ENCODE results near the gene OR9A2. TPM values are rescaled to one million over a fixed set of nuclear protein-coding genes. Genes with fewer than 3 reads are reported as not detected.

Gene OR9A2
- not detected for polyA plus RNA-seq (ENCODE audit: insufficient read length in 12 of 12)
- long read RNA-seq, donor 1 = 0 reads
- long read RNA-seq, donor 2 = 0 reads
- long read RNA-seq, donor 3 = 0 reads
- long read RNA-seq, donor 4 = 0 reads
- long read RNA-seq, donor 5 = 0 reads
- long read RNA-seq, donor 6 = 0 reads
- long read RNA-seq, donor 7 = 0 reads
- long read RNA-seq, donor 8 = 0 reads
- long read RNA-seq, donor 9 = 0 reads
- long read RNA-seq, donor 10 = 0 reads
- long read RNA-seq, donor 11 = 0 reads

- DNase-seq = no peak
Measured at GRCh38 chr7:143027032-143027431, at the start of gene OR9A2. OR9A2 (minus strand) TSS chr7:143027132; CDS start chr7:143027132, 0 bp downstream.

GRCh38 chr7:143074141-143074540, 47.2 kb upstream of the OR9A2 start:
- DNase-seq = no peak

GRCh38 chr7:143073556-143073955, 46.6 kb upstream of the OR9A2 start:
- no peak for DNase-seq

GRCh38 chr7:143069912-143070500, 43.1 kb upstream of the OR9A2 start:
- no peak for DNase-seq

GRCh38 chr7:143068446-143068845, 41.5 kb upstream of the OR9A2 start:
- no peak for DNase-seq

- no peak for DNase-seq
Measured at GRCh38 chr7:143063741-143064140, 36.8 kb upstream of the OR9A2 start.

- no peak for DNase-seq
Measured at GRCh38 chr7:143055754-143056153, 28.8 kb upstream of the OR9A2 start.

GRCh38 chr7:143054621-143055020, 27.7 kb upstream of the OR9A2 start:
- no peak for DNase-seq

GRCh38 chr7:143052041-143052440, 25.1 kb upstream of the OR9A2 start, which contains the start of gene OR6V1:
OR6V1 (plus strand) TSS chr7:143052341; CDS start chr7:143052341, 0 bp downstream.
- no peak for DNase-seq

GRCh38 chr7:143050931-143051330, 24.0 kb upstream of the OR9A2 start:
- DNase-seq = no peak

- DNase-seq = peak; percentile 33
Measured at GRCh38 chr7:143049362-143049761, 22.4 kb upstream of the OR9A2 start.

- DNase-seq = no peak
Measured at GRCh38 chr7:143048827-143049226, 21.9 kb upstream of the OR9A2 start.

- DNase-seq = no peak
Measured at GRCh38 chr7:143047326-143047725, 20.4 kb upstream of the OR9A2 start.

- no peak for DNase-seq
Measured at GRCh38 chr7:143046426-143046851, 19.5 kb upstream of the OR9A2 start.

GRCh38 chr7:143043391-143043790, 16.5 kb upstream of the OR9A2 start:
- DNase-seq = no peak

GRCh38 chr7:143042790-143043271, 15.9 kb upstream of the OR9A2 start:
- no peak for DNase-seq

GRCh38 chr7:143042159-143042789, 15.3 kb upstream of the OR9A2 start:
- no peak for DNase-seq

- DNase-seq = no peak
Measured at GRCh38 chr7:143041346-143041745, 14.4 kb upstream of the OR9A2 start.

- DNase-seq = no peak
Measured at GRCh38 chr7:143040209-143040715, 13.3 kb upstream of the OR9A2 start.

- no peak for DNase-seq
Measured at GRCh38 chr7:143038635-143039034, 11.7 kb upstream of the OR9A2 start.

- DNase-seq = no peak
Measured at GRCh38 chr7:143027683-143028082, 751 bp upstream of the OR9A2 start.

- DNase-seq = no peak
Measured at GRCh38 chr7:143025371-143025770, 1.6 kb downstream of the OR9A2 start.

- DNase-seq = no peak
Measured at GRCh38 chr7:143023047-143023446, 3.9 kb downstream of the OR9A2 start.

Data from muscle of arm (tissue), 14 donors.